GM04503 (cell line): Measurements from ENCODE around the gene SQSTM1.
"Not testable (repeated sequence)": the region's sequence is repeated elsewhere in the genome, so short reads cannot be mapped to it uniquely, and the experiment has no call there.

Experiments
- DNase-seq: peaks from one replicate; pipeline ENCODE4 v3.0.0-alpha.2; 2012; ENCODE audit warnings: low read depth

SQSTM1 gene

DNA sequence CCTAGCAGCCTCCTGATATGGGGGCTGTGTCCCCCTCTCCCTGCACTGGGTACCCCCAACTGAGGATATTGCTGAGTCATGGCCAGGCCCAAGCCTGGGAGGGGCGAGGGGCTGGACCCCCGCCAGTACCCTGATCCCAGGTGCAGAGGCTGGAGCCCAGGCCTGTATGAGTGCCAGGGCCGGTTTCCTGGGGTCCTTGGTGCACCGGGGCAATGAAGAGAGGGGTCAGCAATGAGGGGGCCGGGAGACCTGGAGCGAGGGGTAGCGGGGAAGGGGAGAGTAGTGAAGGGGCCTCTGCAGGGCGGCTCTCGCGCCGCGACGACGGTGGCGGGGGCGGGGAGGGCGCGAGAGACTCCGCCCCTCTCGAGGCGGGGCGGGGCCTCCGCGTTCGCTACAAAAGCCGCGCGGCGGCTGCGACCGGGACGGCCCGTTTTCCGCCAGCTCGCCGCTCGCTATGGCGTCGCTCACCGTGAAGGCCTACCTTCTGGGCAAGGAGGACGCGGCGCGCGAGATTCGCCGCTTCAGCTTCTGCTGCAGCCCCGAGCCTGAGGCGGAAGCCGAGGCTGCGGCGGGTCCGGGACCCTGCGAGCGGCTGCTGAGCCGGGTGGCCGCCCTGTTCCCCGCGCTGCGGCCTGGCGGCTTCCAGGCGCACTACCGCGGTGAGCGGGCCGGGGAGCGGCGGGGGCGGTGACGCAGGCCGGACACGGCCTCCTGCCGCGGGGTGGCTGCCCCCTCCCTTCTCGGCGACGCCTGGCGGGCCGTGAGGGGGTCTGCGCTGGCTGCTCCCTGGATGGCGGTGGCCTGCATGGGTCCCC, at the start of gene SQSTM1:
Gene SQSTM1, plus strand, starts transcription at position 423 of the 815 bp plus-strand sequence. Its CDS starts 32 bp downstream, at position 455.
- DNase-seq = no peak

DNA sequence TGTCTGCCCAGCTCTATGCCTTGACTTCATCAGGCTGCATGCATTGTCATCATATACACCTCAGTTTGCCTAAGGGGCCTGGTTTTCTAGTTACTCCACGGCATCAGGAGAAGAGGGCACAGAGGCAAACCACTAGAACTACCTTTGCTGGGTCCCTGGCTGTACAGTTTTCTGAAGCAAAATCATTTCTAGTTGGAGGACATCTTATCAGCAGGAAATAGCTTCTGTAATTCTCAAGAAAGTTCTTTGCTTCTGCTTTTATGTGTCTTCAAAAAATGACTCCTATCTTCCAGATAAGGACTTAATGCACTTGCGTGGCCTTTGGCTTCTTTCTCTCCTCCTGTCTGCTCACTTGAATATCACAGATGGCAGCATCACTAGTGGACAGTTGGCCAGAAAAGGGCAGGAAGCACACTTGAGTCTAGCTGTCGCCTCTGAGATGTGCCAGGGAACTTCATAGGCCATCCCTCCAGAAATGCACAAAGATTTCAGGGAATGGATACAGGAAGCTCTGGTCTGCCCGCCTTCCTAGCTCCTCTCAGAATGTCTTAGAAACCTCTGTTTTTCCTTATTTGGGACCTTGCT, 49.3 kb upstream of the SQSTM1 start:
- DNase-seq = no peak

DNA sequence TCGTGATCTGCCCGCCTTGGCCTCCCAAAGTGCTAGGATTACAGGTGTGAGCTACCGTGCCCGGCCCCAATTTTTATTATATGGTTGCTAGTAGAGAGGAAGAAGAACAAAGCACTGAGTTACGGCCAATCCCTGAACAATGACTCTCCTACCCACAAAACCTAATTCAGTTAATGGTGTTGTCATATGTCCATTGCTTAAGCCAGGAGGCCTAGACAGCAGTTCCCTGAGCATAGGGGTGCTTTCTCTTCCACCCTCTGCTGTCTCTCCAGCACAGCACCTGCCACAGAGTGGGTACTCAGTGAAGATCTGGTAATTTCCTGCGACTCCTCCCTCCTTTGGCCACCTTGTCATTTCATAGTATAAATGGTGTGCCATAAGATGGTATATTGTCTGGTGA, 48.4 kb upstream of the SQSTM1 start:
- DNase-seq = no peak

DNA sequence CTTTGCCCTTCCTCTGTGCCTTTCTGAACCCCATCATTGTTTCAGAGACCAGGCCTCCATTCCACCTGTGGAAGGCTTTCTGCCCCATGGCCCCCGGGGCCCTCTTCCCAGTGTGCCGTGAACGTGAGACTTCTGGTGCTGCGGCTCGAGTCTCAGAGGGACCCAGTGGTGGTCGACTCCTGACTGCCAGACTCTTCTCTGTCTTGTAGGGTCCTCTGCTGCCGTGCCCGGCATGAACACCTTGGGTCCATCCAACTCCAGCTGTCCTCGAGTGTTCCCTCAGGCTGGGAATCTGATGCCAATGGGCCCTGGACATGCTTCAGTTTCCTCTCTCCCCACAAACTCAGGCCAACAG, 47.0 kb upstream of the SQSTM1 start:
- DNase-seq = no peak

DNA sequence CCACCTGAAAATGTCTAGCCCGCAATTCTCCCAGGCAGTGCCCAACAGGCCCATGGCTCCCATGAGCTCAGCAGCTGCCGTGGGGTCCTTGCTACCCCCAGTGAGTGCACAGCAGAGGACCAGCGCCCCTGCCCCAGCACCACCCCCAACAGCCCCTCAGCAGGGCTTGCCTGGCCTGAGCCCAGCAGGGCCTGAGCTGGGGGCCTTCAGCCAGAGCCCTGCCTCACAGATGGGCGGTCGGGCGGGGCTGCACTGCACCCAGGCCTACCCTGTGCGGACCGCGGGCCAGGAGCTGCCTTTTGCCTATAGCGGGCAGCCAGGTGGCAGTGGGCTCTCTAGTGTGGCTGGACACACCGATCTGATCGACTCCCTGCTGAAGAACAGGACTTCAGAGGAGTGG, 46.3 kb upstream of the SQSTM1 start:
- DNase-seq = no peak

DNA sequence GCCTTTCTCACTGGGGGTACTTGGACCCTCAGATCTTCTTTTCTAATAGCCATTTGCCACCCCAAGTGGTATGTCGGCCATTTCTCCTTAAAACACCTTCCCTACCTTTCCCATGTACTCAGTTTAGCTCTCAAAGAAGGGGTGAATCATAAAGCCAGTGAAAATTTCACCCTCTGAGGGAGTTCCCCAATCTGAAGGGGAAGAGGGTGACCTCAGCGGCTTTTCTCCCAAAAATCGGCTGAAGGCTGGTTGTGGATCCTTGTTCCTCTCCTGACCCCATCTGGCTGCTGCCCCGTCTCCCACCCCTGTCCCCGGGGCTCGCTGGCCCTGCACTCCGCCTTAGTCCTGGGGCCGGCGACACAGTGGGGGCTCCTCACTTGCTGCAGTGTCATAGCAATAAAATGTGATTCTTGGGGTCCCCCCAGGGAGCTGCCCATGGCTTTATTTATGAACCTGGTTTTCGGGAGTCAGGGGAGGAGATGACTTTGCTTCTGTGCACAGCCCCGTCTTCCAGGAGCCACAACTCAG, 44.2 kb upstream of the SQSTM1 start:
- no peak for DNase-seq

DNA sequence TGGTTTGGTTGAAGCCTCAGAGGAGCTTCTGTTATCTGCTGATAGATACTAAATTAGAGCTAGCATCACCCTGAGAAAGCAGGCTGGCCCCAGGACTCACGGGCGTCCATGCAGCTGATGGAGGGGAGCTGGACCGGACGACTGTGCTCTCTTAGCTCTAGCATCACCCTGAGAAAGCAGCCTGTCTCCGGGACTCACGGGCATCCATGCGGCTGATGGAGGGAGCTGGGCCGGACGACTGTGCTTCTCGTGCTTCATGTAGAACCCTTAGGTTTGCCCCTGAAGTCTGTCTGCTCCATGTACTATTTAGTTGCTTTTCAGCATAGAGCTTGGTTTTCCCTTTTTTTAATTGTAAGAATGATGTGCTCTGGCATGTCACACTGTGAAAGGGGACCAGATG, 43.2 kb upstream of the SQSTM1 start:
- no peak for DNase-seq

DNA sequence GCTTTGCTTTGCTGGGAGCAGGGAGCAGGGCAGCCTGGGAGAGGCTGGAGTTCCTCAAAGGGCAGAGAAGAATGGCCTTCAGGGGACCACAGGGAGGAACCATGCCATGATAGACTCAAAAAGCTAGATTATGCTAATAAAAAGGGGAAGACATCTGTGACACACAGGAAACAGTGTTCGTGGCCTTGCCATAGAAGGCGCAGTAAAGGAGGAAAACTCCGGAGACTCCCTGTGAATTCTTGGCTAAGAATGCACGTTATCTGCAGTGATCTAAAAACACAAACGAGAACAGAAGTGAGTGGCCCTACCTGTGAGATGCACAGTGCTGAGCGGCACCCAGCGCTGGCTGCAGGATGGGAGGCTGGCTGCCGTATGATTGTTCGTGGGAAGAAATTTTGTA, 42.8 kb upstream of the SQSTM1 start:
- DNase-seq = no peak

DNA sequence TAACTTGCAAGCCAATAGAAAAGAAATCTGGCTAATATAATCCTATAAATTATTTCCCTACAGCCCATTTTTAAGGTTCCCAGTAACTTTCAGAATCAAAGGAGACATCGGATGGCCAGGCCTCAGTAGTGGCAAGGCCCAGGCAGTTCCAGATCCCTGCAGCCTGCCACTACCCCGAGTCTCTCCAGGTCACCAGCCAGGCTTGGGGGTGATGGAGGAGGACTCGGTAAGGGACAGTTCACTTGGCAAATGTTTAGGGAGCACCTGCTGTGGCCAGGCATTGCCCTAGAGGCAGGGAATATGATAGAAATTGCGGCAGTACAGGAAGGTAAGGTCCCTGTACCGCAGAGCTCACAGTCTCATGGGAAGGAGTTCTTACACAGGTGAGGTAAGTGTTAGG, 42.1 kb upstream of the SQSTM1 start:
- no peak for DNase-seq

DNA sequence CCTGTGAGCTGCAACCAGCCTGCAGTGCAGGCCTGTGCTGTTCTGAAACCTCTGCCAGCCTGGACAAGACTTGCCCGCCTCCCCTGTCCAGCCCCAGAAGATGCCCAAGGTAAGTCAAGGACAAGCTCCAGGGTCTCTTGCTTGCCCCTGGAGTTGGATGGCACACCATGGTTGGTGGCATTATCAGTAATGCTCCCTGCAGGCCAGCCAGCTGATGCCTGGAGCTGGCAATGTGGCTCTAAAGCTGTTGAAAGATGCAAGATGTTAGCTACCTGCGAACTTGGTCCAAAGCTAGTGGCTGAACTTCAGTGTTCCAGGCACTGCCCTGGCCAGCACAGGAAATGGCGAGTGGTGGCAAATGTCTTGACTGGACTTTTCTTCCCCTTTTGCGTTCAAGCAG, 40.9 kb upstream of the SQSTM1 start:
- DNase-seq = no peak

DNA sequence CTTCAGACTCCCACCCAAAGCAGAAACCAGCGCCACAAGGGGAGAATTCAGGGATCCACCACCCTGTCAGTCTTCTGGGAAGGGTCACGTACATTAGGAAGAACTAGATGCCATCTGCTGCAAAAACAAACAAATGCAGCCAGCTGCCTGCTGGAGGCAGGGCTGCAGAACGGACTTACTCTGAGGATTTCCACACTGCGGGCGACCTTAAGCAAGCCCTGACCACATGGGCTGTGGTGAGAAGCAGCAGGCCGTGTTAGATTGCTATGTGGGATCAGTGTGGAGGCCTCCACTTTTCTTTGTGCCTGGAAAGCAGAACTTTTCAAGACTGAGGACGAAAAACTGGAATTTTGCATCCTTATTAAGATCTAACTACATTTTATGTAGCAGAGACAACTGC, 40.3 kb upstream of the SQSTM1 start:
- no peak for DNase-seq

DNA sequence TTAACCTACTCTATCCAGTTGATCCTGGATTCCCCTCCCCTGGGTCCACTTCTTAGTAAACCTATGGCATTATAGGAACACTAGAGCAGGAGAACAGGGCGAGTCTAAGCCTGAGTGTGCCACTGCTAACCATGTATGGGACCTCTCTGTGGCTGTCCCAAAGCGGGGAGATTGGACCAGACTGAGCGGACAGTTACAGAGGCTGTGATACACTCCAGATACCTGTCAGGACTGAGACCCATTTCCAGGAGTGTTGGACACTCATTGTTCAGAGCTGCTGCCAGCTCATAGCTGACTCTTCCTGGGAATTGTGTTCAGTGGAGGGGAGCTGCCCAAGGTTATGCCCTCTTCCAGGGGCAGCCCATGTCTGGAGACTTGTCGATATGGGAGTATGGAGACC, 38.9 kb upstream of the SQSTM1 start:
- DNase-seq = no peak

DNA sequence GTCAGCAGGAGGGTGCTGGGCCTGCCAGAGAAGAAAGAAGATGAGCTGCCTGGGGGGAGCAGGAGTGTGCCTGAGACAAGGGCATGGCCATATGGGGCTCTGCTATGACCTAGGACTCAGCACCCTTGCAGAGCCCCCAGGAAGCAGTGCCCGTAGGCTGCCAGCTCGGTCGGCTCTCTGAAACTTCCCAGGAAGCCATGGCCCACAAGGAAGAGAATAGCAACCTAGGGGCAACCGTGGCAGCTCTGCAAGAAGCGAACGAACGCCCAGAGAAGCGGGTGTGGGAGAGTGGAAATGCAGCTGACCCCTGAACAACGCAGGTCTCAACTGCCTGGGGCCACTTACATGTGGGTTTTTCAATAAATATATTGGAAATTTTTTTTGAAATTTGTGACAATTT, 37.6 kb upstream of the SQSTM1 start:
- DNase-seq = no peak

DNA sequence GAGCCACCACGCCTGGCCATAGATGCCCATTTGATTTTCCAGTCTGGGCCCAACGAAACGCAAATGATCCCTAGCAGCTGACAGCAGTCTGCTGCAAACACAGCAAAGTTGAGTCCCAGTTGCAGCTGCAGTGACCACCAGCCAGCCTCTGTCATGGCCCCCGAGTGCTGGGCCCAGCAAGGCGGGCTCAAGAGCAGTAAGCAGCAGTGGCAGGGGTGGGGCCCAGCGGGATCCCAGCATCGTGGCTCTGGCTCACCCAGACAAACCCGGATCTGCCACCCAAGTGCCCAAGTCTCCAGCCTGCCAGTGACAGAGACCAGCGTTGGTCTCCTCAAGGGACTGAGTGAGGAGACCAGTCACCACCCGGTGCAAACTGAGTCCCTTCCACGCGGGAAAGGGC, 33.8 kb upstream of the SQSTM1 start:
- no peak for DNase-seq

DNA sequence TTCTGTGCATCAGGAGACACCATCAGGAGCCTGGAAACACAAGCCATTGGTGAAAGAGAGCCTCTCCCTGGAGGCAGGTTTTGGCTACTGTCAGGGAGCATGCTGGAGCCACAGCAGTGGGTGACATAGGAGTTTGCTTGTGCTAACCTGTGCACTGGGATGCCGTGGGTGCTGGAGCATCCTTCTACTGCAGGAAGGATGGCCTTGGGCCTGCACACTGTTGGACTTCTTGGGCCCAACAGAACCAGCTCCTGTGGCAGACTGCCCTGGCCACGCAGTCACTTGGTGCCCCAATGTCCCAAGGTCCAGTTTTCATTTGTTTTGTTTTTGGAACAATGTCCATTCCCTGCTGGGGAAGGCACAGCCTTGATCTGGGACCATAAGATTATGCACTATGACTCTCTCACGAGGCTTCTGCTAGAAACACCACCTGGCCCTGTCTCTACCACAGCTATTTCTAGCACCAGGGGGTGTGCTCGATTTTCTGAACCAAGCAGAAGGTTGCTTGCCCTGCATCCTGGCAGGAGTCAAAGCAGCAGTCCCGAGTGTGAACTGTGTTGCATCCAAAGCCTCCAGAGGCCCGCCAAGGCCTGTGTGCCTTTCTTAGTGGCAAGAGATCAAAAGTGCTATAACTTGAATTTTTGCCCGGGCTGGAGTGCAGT, 32.4 kb upstream of the SQSTM1 start:
- no peak for DNase-seq

DNA sequence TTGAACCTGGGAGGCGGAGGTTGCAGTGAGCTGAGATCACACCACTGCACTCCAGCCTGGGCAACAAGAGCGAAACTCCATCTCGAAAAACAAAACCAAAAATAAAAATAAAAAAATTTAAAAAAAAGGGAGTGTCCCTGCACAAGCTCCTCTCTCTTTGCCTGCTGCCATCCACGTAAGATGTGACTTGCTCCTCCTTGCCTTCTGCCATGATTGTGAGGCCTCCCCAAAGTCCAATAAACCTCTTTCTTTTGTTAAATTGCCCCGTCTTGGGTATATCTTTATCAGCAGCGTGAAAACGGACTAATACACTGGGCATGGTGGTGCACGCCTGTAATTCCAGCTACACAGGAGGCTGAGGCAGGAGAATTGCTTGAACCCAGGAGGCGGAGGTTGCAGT, 31.4 kb upstream of the SQSTM1 start:
- DNase-seq = not testable (repeated sequence)

DNA sequence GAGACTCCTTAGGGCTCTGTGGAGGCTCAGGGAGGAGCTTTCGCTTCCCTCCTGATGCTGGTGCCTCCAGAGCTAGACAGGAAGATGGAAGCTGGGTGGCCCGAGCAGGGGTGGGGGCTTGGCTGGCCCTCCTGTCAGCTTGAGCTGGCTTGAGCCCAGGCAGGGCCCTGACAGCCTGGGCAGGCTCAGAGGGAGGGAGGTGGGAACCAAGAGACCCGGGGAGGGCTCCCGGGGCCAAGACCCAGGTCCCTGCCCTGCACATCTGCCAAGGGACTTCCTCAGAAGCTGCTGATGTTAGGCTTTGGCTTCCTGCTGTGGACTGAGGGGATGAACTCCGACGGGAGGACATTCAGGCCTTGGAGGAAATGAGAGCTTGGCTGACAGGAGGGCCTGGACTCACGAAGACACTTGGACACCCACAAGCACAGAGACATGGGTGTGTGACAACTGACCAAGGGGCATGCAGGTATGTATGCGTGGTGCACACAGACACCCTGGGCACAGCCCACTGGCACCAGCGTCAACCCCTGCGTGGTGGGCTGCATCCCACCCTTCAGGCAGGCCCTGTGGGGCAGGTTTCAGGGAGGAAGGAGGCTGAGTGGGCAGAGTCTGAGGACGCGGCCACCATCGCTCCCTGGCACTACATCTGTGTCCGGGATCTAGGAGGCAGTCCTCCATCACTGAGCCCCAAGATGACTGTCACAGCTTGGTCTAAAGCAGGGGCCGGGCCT, 28.7 kb upstream of the SQSTM1 start:
- no peak for DNase-seq

DNA sequence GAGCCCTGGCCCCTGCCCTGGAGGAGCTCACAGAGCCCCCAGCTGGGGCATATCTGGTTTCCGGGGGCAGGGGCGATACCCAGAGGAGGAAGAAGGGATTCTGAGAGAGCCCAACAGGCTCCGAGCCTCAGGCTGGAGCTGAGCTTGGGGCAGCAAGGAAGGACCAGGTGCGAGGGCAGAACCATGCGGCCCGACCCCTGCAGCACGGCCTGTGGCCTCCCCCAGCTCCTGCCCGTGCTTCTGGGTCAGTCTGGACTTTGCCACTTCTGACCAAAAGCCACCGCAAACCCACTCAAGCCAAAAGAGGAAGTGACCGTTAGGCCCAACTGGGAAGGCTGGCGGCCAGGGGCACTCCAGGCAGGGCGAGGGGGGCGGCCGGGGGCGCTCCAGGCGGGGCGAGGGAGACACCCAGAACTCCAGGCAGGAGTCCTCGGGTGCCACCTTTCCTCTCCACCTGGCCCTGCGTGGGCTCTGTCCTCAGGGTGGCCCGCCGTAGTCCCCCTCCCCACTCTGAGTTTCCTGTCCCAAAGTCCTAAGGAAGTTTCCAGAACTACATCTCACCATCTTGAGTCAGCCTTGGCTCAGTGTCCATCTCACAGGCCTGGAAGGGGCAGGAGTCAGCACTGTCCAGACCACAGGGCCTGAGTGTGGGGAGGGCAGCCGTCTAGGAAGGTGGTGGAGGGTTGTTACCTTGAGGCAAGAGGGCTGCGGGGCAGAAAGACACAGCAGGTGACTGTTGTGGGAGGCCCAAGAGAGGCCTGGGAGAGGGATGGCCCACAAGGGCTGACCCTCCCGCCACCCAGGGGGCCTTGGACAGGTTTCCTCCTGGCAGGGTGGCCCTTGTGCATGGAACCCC, 27.9 kb upstream of the SQSTM1 start:
- DNase-seq = no peak

DNA sequence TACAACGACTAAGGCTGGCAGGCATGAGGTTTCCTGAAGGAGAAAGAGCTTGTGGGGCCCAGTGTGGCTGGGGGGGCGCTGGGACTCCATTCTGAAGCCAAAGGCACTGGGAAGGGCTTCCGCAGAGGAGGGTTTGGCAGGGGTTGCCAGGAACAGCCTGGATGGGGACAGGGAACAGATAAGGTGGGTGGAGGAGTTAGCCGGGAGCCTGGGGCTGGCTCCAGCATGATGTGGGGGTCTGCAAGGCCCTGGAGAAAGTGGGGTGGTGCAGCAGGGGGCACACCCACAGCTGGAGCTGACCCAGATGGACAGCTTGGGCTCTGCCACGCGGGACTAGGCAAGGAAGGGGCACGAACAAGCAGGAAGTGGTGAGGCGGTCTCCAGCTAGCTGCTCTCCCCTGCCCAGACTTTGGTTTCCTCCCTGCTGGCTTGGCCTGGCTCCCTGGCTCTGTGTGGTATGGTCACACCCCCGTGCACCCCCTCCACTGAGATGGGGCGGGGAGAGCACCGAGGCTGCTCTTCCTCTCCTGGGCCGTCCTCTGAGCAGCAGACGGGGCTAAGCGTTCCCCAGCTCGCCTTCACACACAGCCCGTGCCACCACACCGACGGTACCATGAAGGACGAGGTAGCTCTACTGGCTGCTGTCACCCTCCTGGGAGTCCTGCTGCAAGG, 27.1 kb upstream of the SQSTM1 start, which contains the start of gene LTC4S:
Gene LTC4S, plus strand, starts transcription at position 519 of the 672 bp plus-strand sequence. Its CDS starts 95 bp downstream, at position 614.
- DNase-seq = peak; percentile 20

DNA sequence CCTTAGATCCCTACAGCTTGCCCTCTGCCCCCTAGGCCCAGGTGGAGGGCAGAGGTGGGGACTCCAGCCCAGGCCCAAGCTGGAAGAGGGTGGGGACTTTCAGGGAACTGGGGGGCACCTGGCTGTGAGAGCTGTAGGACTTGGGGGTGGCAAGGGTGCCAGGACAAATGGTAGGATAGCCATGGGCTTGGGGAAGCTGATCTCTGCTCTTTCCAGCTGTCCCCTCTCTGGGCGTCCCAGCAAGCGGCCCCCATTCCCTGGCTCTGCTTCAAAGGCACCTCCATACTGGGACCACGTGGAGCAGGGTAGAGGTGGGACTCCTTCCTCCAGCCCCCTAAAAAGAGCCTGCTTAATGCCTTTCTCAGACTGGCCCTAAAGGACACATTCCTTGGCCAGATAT, 26.5 kb upstream of the SQSTM1 start:
- DNase-seq = no peak

DNA sequence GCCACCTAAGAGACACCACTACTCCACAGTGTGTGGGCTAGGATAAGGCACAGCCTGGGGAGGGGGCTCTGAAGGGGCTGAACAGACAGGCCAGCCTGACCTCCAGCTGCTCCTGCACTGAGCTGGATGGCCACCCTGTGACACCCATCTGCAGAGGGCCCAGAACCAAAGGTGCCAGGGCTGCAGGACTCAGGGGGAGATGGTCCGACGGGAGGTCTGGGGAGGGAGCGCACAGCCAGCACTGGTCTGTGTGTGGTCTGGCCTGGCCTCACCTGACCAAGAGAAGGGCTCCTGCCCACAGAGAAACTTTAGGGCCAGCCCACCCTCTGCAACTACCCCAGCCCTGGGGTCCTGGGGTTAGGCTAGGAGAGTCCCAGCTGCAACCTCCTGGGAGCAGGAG, 26.1 kb upstream of the SQSTM1 start:
- no peak for DNase-seq
